Spleen (tissue), 11 donors: Measurements from ENCODE around the gene RIN2. TPM values are rescaled to one million over a fixed set of nuclear protein-coding genes. Genes with fewer than 3 reads are reported as not detected.
A peak's percentile ranks its signal among the peaks of the same experiment; 100 is the strongest.

Experiments used
- DNase-seq: peaks from one replicate; pipeline ENCODE4 v3.0.0-alpha.2; 2020
- H3K27ac ChIP-seq, 8 donors: fragments of 200-600 bp; sonication (generic) in 7 of 8; 1 replicate in 4 of 8; 2 replicates in 4 of 8; pipeline versions ENCODE4 v1.5.0 to v1.8.0; 2016 to 2021; ENCODE audit warnings: inconsistent platforms in 4 of 8, mild to moderate bottlenecking in 4 of 8, moderate library complexity in 1 of 8
- H3K27me3 ChIP-seq, 7 donors: fragments of 200-600 bp; sonication (generic) in 6 of 7; replicated peaks in 1 of 7; 1 replicate in 4 of 7; 2 replicates in 3 of 7; pipeline versions ENCODE4 v1.5.0 to v1.8.0; 2016 to 2021; ENCODE audit warnings: inconsistent platforms in 3 of 7, mild to moderate bottlenecking in 1 of 7
- H3K36me3 ChIP-seq, 6 donors: fragments of 200-600 bp; sonication (generic) in 5 of 6; 1 replicate in 4 of 6; 2 replicates in 2 of 6; pipeline versions ENCODE4 v1.5.0 to v1.8.0; 2016 to 2021; ENCODE audit warnings: inconsistent platforms in 2 of 6
- H3K4me1 ChIP-seq, 6 donors: fragments of 200-600 bp; sonication (generic) in 5 of 6; 1 replicate in 3 of 6; 2 replicates in 3 of 6; pipeline versions ENCODE4 v1.5.0 to v1.8.0; 2016 to 2021; ENCODE audit warnings: inconsistent platforms in 3 of 6
- H3K4me3 ChIP-seq, 8 donors: fragments of 200-600 bp; sonication (generic) in 7 of 8; 1 replicate in 4 of 8; 2 replicates in 4 of 8; pipeline versions ENCODE4 v1.5.0 to v1.8.0; 2016 to 2021; ENCODE audit warnings: inconsistent platforms in 4 of 8, mild to moderate bottlenecking in 4 of 8, moderate library complexity in 2 of 8
- H3K9me3 ChIP-seq, 8 donors: fragments of 200-600 bp; sonication (generic) in 7 of 8; 1 replicate in 4 of 8; 2 replicates in 4 of 8; pipeline versions ENCODE4 v1.5.0 to v1.8.0; 2016 to 2021; ENCODE audit warnings: inconsistent platforms in 4 of 8
- CTCF ChIP-seq, 11 experiments: fragments of 200-600 bp in 7 of 11; fragments of 450-650 bp in 4 of 11; sonication (generic) in 4 of 11; IDR thresholded peaks in 8 of 11; conservative IDR thresholded peaks in 3 of 11; 1 replicate in 7 of 11; 2 replicates in 4 of 11; pipeline versions ENCODE4 v1.4.0 to v1.8.0; 2016 to 2021; ENCODE audit warnings: antibody characterized with exemption in 11 of 11, inconsistent platforms in 4 of 11, mild to moderate bottlenecking in 1 of 11
- POLR2A ChIP-seq, 3 donors: fragments of 450-650 bp; IDR thresholded peaks; one replicate each; pipeline ENCODE4 v1.5.1; 2017; ENCODE audit warnings: antibody characterized with exemption in 3 of 3, mild to moderate bottlenecking in 1 of 3
- POLR2AphosphoS5 ChIP-seq, 3 donors: sonication (generic); formaldehyde crosslinking; IDR thresholded peaks; one replicate each; pipeline ENCODE4 v1.5.1; 2017; ENCODE audit warnings: antibody characterized with exemption in 3 of 3
- WGBS, 5 donors: extraction: QIAGEN DNeasy Blood & Tissue Kit in 3 of 5; methylation state at CpG; one replicate each; pipeline versions ENCODE4 v1.1.5 to v1.1.7; 2013 to 2018; 5-methylcytosine and 5-hydroxymethylcytosine counted together
- intact Hi-C: fragments of 100-400 bp; cut with DNase I; formaldehyde crosslinking; loops from one replicate; pipeline ENCODE4 v1.15.0; 2023; ENCODE audit warnings: low total_unique reads
- polyA plus RNA-seq, 3 donors: library from polyadenylated mRNA; stranded (reverse); fragments of 200-250 nt; gene quantifications; one replicate each; pipeline ENCODE4 v1.2.1, GENCODE V29; 2013
- total RNA-seq, 7 donors: library from RNA; depleted of rRNA in 3 of 7; stranded (reverse); fragments of >200 nt in 3 of 7; fragmentation: NEBNext Ultra II Directional in 4 of 7; extraction: Animal tissue kit (Norgen Biotek cat#: 25700) in 4 of 7; gene quantifications; one replicate each; pipeline versions ENCODE4 v1.1.0 to v1.2.1, GENCODE V29; 2016 to 2021
- donor health status: healthy with polysubstance abuse.
- donor health status: DM: no; HTN: no; CAD: no; lungs with moderate emphysema.
- donor health status: DM: no; HTN: no; CAD: no.
- donor health status: Bipolar disorder and iron deficiency.
- donor health status: healthy.
- donor health status: DM: no; HTN: no; CAD: no.
- donor health status: DM: yes; HTN: yes; CAD: no.

Gene RIN2
- total and polyA plus RNA-seq, 10 donors = 4.8 to 135 (median 64.0) TPM

- DNase-seq = no peak
- Histone ChIP-seq H3K27ac (no peak overlapping the region), H3K9me3 (peaks cover 0 to 10% (median 6%) of the 10 kb centered on the region in 8 donors), H3K4me3 (no peak overlapping the region), H3K4me1 (peaks cover 0 to 14% (median 9%) of the 10 kb centered on the region in 6 donors), H3K36me3 (no peaks in the 10 kb centered on the region), H3K27me3 (no peaks in the 10 kb centered on the region)
- TF ChIP-seq POLR2AphosphoS5 (IDR thresholded peaks at IDR 0.05) = no peak
- TF ChIP-seq CTCF (IDR thresholded peaks at IDR 0.05 in 8 of 11, conservative IDR thresholded peaks at IDR 0.05 in 3 of 11) = no peak
- TF ChIP-seq POLR2A (IDR thresholded peaks at IDR 0.05) = no peak
- intact Hi-C loops = no loop called here
- 86 to 95% (median 90%) methylated on average over 11 of the region's 11 CpGs for WGBS, 5 donors
Observed at GRCh38 chr20:19711126-19711525, 46.9 kb upstream of the RIN2 start.

DNA sequence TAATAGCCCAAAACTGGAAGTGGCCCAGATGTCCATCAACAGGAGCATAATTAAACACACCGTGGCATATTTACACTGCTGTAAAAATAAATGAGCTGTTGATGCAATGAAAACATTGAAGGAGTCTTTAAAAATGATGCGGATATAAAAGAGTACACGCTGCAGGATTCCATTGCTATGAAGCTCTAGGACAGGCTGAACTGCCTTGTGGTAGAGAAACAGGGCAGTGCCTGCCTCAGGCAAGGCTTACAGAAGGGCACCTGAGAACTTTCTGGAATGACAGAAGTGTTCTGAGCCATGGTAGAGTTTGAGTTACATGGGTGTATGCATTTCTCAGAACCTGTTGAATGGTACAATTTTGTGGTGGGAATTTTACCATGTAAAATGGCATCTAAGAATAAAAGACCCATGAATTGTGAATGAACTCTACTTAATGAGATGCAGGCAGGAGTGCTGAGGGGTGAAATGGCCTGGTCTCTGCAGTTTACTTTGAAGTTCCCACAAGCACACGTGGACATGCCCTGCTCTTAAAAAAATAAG lies 45.3 kb upstream of the RIN2 start:
- Histone ChIP-seq H3K4me3 (no peak overlapping the region), H3K4me1 (no peaks in the 10 kb centered on the region), H3K9me3 (peaks cover 0 to 25% (median 21%) of the 10 kb centered on the region in 8 donors), H3K27ac (no peak overlapping the region), H3K36me3 (no peaks in the 10 kb centered on the region), H3K27me3 (no peaks in the 10 kb centered on the region)
- 72 to 88% (median 84%) methylated on average over 4 of the region's 4 CpGs for WGBS, 5 donors
- no peak for DNase-seq
- intact Hi-C loops = no loop called here
- no peak for TF ChIP-seq POLR2AphosphoS5 (IDR thresholded peaks at IDR 0.05)
- no peak for TF ChIP-seq POLR2A (IDR thresholded peaks at IDR 0.05)
- TF ChIP-seq CTCF (IDR thresholded peaks at IDR 0.05 in 8 of 11, conservative IDR thresholded peaks at IDR 0.05 in 3 of 11) = no peak

GRCh38 chr20:19713822-19714578 lies 44.1 kb upstream of the RIN2 start:
- 66 to 83% (median 82%) methylated on average over 2 of the region's 2 CpGs for WGBS, 5 donors
- Histone ChIP-seq H3K36me3 (no peaks in the 10 kb centered on the region), H3K4me3 (no peak overlapping the region), H3K4me1 (no peaks in the 10 kb centered on the region), H3K9me3 (peaks cover 0 to 25% (median 21%) of the 10 kb centered on the region in 8 donors), H3K27ac (peak overlapping the region in 1 of 8 donors; percentile 10), H3K27me3 (no peaks in the 10 kb centered on the region)
- no peak for DNase-seq
- no peak for TF ChIP-seq CTCF (IDR thresholded peaks at IDR 0.05 in 8 of 11, conservative IDR thresholded peaks at IDR 0.05 in 3 of 11)
- no peak for TF ChIP-seq POLR2AphosphoS5 (IDR thresholded peaks at IDR 0.05)
- TF ChIP-seq POLR2A (IDR thresholded peaks at IDR 0.05) = no peak
- intact Hi-C loops = no loop called here

DNA sequence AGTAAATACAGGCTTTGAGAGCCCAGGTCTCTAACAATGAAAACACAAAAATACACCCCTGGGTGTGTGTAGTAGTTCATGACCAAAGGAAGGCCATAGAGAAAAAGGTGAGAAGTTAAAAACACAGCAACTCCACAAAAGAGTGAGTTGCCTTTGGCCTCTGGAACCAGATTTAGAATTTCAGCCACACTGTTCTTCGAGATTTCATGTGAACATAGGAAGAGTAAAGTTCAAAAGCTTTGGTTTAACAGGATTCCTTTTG lies 43.5 kb upstream of the RIN2 start:
- H3K9me3 ChIP-seq = peaks cover 0 to 25% (median 21%) of the 10 kb centered on the region in 8 donors
- no peak for DNase-seq
- no peaks in the 10 kb centered on the region for H3K27me3 ChIP-seq
- peak overlapping the region in 1 of 8 donors; percentile 10 for H3K27ac ChIP-seq
- WGBS, 5 donors = 61 to 76% (median 70%) methylated on average over 1 of the region's 1 CpG
- H3K36me3 ChIP-seq = no peaks in the 10 kb centered on the region
- intact Hi-C loops = no loop called here
- no peak for TF ChIP-seq POLR2AphosphoS5 (IDR thresholded peaks at IDR 0.05)
- no peak for TF ChIP-seq CTCF (IDR thresholded peaks at IDR 0.05 in 8 of 11, conservative IDR thresholded peaks at IDR 0.05 in 3 of 11)
- no peak for TF ChIP-seq POLR2A (IDR thresholded peaks at IDR 0.05)
- no peak overlapping the region for H3K4me3 ChIP-seq
- no peaks in the 10 kb centered on the region for H3K4me1 ChIP-seq
